ENCODE measurements around the gene TBL3. TPM values are rescaled to one million over a fixed set of nuclear protein-coding genes. Genes with fewer than 3 reads are reported as not detected.

Gene TBL3
- total and polyA plus RNA-seq, 5 donors = 19.0 to 39.6 (median 20.3) TPM

GRCh38 chr16:1978476-1979120, 6.7 kb downstream of the TBL3 start:
- ATAC-seq (no peak), DNase-seq (no peak)
- intact Hi-C loops (cut with DNase I) = no loop called here
- Histone ChIP-seq H3K27me3 (ENCODE audit: control insufficient read depth, insufficient read depth) (no peaks in the 10 kb centered on the region), H3K4me3 (ENCODE audit: low read length) (no peak overlapping the region), H3K9me3 (ENCODE audit: control insufficient read depth, low read length) (no peaks in the 10 kb centered on the region), H3K4me1 (ENCODE audit: control insufficient read depth, insufficient read depth, low read length) (no peaks in the 10 kb centered on the region), H3K27ac (ENCODE audit: low read length) (no peak overlapping the region)
- 72% methylated on average over 37 of the region's 37 CpGs for WGBS

DNA sequence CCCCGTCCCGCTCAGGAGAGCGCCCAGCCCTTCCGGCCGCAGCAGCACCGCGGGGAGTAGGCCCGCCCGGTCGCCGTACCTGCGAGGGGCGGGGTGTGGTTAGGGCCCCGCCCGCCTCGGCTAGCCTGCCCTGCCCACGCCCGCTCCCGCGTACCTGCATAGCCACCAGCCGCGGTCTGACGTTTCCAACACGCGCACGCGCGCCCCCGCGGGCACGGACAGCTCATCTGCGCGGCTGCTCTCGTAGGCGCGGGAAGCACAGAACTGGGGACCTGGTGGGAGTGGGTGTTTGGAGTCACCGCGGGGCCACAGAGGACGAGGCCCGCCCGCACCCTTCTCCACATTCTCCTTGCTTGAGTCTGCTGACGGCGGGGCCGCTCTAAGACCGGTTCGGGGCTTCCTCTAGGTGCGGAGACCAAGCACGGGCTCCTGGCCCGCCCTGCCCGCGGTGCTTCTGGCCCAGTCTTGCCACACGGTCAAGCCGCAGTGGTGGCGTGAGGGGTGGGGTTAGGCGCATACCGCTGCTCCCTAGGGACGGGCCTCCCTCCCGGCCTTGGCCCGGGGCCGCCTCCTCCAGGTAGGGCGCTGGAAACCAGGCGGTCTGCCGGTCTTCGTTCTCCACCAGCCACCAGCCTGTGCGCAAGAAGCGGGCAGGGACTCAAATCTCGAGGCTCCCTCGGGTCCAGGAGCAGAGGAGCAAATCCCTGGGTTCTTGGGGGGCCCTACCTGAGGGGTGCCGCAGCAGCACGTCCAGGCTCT, 7.6 kb downstream of the TBL3 start:
- Histone ChIP-seq H3K9me3 (ENCODE audit: control insufficient read depth, low read length) (no peaks in the 10 kb centered on the region), H3K27ac (ENCODE audit: low read length) (no peak overlapping the region), H3K27me3 (ENCODE audit: control insufficient read depth, insufficient read depth) (no peaks in the 10 kb centered on the region), H3K4me1 (ENCODE audit: control insufficient read depth, insufficient read depth, low read length) (no peaks in the 10 kb centered on the region), H3K4me3 (ENCODE audit: low read length) (no peak overlapping the region)
- ATAC-seq = no peak
- DNase-seq = no peak
- intact Hi-C loops (cut with DNase I) = no loop called here
- WGBS = 19% methylated on average over 70 of the region's 70 CpGs

DNA sequence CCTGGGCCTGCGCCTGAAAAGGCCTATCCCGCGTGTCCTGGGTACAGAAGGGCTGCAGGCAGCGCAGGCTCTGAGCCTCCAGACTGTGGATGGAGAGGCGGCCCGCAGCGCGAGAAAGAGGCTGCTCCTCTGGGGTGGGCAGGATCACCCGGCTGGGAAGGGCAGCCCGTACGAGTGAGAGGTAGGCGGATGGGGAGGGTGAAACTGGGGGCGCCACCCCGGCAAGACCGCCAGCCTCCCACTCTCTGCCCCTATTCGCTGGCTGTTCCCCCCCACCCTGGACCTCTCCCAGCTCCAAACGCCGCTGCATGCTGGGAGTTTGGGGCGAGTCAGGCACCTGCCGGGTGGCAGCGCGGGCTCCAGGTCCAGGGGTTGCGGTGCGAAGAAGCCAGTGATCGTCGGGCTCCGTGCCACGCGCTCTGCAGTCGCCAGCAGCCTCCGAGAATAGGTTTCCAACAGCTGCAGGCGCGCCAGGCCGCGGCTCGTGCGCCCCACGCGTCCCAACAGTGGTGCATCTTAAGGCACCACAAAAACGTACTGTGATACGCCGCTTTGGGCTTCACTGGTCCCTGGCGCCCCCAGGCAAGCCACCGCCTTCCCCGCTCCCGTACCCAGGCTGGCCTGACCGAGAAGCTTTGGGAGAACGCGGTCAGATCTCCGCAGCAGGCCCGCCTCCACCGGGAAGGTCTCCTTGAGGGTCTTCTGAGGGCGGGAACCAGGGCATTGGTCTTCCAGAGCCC, 8.3 kb downstream of the TBL3 start:
- Histone ChIP-seq H3K27me3 (ENCODE audit: control insufficient read depth, insufficient read depth) (no peaks in the 10 kb centered on the region), H3K27ac (ENCODE audit: low read length) (no peak overlapping the region), H3K9me3 (ENCODE audit: control insufficient read depth, low read length) (no peaks in the 10 kb centered on the region), H3K4me1 (ENCODE audit: control insufficient read depth, insufficient read depth, low read length) (peaks cover 5% of the 10 kb centered on the region), H3K4me3 (ENCODE audit: low read length) (no peak overlapping the region)
- ATAC-seq (no peak), DNase-seq (no peak)
- 3% methylated on average over 53 of the region's 53 CpGs for WGBS
- intact Hi-C loops (cut with DNase I) = no loop called here

- H3K4me1 ChIP-seq (ENCODE audit: control insufficient read depth, insufficient read depth, low read length) = peaks cover 5% of the 10 kb centered on the region
- WGBS = 22% methylated on average over 16 of the region's 16 CpGs
- H3K4me3 ChIP-seq (ENCODE audit: low read length) = no peak overlapping the region
- DNase-seq (no peak), ATAC-seq (no peak)
- no peaks in the 10 kb centered on the region for H3K27me3 ChIP-seq (ENCODE audit: control insufficient read depth, insufficient read depth)
- H3K9me3 ChIP-seq (ENCODE audit: control insufficient read depth, low read length) = no peaks in the 10 kb centered on the region
- intact Hi-C loops (cut with DNase I) = no loop called here
- H3K27ac ChIP-seq (ENCODE audit: low read length) = no peak overlapping the region
Measured at GRCh38 chr16:1980770-1981087, 8.9 kb downstream of the TBL3 start.

DNA sequence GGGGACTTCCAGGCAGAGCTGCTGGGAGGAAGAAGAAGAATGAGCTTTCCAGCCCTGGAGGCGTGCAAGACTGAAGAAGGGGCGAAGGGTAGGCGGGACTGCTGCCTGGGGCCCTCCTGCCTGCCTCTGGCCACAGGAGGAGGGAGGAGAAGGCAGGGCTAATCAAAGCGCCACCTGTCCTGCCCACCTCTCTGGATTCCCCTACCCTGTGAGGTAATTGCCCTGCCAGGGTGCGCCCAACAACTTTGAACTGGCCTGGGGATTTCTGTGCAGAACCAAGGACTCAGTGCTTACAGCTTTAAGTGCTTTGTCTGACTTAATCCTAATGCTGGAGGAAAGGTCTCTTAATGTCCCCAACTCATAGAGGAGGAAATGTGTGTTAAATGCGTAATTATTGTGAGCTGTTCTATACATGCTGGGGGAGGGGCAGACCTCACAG, 9.6 kb downstream of the TBL3 start, which contains the start of gene NOXO1:
Gene NOXO1, minus strand, starts transcription at position 72 of the 439 bp plus-strand sequence. CDS start 290 bp downstream, outside the sequence.
- Histone ChIP-seq H3K4me3 (ENCODE audit: low read length) (no peak within 1 kb of the TSS), H3K4me1 (ENCODE audit: control insufficient read depth, insufficient read depth, low read length) (peaks cover 5% of the 10 kb centered on the region), H3K27me3 (ENCODE audit: control insufficient read depth, insufficient read depth) (no peaks in the 10 kb centered on the region), H3K9me3 (ENCODE audit: control insufficient read depth, low read length) (no peaks in the 10 kb centered on the region), H3K27ac (ENCODE audit: low read length) (no peak within 1 kb of the TSS)
- intact Hi-C loops (cut with DNase I) = no loop called here
- no peak for DNase-seq
- WGBS = 38% methylated on average over 6 of the region's 6 CpGs
- ATAC-seq = no peak

GRCh38 chr16:1982013-1982433, 10.2 kb downstream of the TBL3 start:
- Histone ChIP-seq H3K27ac (ENCODE audit: low read length) (no peak overlapping the region), H3K27me3 (ENCODE audit: control insufficient read depth, insufficient read depth) (no peaks in the 10 kb centered on the region), H3K4me1 (ENCODE audit: control insufficient read depth, insufficient read depth, low read length) (peaks cover 5% of the 10 kb centered on the region), H3K9me3 (ENCODE audit: control insufficient read depth, low read length) (no peaks in the 10 kb centered on the region), H3K4me3 (ENCODE audit: low read length) (no peak overlapping the region)
- ATAC-seq (no peak), DNase-seq (no peak)
- 61% methylated on average over 5 of the region's 5 CpGs for WGBS
- intact Hi-C loops (cut with DNase I) = no loop called here

DNA sequence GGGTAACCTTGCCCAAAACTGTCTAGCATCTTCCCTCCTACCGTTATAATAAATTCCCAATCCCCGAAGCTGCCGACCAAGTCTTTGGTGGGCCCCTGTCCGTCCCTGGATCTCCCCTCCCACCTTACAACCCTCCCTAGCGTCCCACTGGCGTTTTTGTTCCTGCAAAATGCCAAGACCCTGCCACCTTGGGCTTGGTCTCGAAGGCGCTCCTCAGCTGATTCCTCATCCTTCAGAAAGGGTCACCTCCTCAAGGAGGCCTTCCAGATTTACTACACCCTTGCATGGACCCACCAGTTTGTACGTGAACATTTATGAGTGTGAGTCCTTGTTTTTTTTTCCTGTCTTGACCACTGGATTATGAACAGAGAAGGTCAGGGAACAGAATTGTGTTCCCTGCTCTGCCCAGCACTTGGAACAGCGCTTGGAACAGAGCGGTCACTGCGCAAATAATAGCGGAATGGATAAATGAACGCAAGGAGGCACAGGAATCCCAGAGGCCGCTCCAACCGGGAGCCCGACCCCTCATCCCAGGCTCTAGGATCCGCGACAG, 11.2 kb downstream of the TBL3 start:
- 23% methylated on average over 19 of the region's 19 CpGs for WGBS
- H3K4me3 ChIP-seq (ENCODE audit: low read length) = peak overlapping the region; percentile 76
- peaks cover 5% of the 10 kb centered on the region for H3K4me1 ChIP-seq (ENCODE audit: control insufficient read depth, insufficient read depth, low read length)
- DNase-seq (no peak), ATAC-seq (no peak)
- intact Hi-C loops (cut with DNase I) = no loop called here
- H3K27me3 ChIP-seq (ENCODE audit: control insufficient read depth, insufficient read depth) = no peaks in the 10 kb centered on the region
- H3K27ac ChIP-seq (ENCODE audit: low read length) = no peak overlapping the region
- H3K9me3 ChIP-seq (ENCODE audit: control insufficient read depth, low read length) = no peaks in the 10 kb centered on the region

DNA sequence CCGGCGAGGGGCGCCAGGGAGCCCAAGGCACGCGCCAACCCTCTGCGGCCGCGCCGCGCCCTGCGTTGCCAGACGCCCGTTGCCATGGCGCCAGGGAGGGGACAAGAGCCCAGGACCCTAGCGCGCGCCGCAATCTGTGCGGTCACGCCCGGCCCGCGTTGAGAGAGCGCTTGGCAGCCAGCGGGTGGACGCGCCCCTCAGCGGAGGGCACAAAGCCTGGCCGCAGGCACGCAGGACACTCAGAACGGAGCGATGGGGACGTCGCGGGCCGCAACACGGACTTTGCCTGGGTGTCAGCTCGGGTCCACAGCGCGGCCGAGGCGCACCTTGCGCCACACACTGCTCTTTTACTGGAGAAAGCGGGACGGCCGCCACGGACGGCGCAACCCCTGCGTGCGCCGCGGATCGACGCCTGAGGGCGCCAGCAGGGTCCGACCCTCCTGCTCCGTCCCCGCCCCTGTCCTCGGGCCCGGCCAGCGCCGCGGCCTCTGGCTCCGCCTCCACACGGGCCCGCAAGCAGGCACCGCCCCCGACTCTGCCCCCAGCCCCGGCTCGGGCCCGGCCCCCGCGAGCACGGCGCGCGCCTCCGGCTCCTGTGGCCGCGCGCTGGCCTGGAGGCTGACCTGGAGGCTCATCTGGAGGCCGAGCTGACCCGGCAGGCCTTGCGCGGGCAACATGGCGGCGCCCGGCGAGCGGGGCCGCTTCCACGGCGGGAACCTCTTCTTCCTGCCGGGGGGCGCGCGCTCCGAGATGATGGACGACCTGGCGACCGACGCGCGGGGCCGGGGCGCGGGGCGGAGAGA, 11.9 kb downstream of the TBL3 start, which contains the start of gene GFER:
Gene GFER, plus strand, starts transcription at position 650 of the 803 bp plus-strand sequence. Its CDS starts 26 bp downstream, at position 676.
- peak within 1 kb of the TSS; percentile 17 for H3K27ac ChIP-seq (ENCODE audit: low read length)
- no peaks in the 10 kb centered on the region for H3K27me3 ChIP-seq (ENCODE audit: control insufficient read depth, insufficient read depth)
- H3K9me3 ChIP-seq (ENCODE audit: control insufficient read depth, low read length) = no peaks in the 10 kb centered on the region
- ATAC-seq (peak; percentile 94 to 95), DNase-seq (peak; percentile 93 to 97 (median 96))
- intact Hi-C loops (cut with DNase I) = no loop called here
- peak within 1 kb of the TSS; percentile 76 for H3K4me3 ChIP-seq (ENCODE audit: low read length)
- H3K4me1 ChIP-seq (ENCODE audit: control insufficient read depth, insufficient read depth, low read length) = peaks cover 5% of the 10 kb centered on the region
- WGBS = under 1% methylated on average over 109 of the region's 109 CpGs

DNA sequence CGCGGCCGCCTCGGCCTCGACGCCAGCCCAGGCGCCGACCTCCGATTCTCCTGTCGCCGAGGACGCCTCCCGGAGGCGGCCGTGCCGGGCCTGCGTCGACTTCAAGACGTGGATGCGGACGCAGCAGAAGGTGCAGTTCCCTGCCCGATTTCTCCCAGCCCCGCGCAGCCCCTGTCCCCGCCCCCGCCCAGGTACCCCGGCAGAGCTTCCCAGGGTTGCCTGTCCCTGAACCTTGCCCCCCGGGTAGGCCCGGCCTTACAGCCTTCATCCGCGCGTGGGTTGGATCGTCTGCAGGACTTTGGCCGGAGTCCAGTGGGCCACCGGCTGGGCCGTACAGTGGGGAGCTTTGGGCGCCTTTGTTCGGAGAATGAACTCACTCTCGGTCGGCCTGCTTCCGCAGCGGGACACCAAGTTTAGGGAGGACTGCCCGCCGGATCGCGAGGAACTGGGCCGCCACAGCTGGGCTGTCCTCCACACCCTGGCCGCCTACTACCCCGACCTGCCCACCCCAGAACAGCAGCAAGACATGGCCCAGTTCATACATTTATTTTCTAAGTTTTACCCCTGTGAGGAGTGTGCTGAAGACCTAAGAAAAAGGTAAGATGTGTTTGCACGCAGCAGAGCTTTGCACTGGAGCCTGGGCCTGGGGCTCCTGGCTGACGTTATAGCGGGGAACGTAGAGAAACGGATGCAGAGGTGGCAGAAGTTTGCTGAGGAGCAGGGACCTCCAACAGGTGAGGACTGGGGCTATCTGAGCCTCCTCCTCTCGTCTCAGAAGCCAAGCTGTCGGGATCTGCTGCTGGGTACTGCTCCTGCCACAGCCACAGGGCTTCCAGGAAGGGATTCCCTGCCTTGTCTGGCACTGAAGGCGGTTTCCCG, 12.7 kb downstream of the TBL3 start:
- H3K27me3 ChIP-seq (ENCODE audit: control insufficient read depth, insufficient read depth) = no peaks in the 10 kb centered on the region
- ATAC-seq (peak in 1 of 2 donors; percentile 3), DNase-seq (no peak)
- intact Hi-C loops (cut with DNase I) = no loop called here
- no peaks in the 10 kb centered on the region for H3K9me3 ChIP-seq (ENCODE audit: control insufficient read depth, low read length)
- peaks cover 5% of the 10 kb centered on the region for H3K4me1 ChIP-seq (ENCODE audit: control insufficient read depth, insufficient read depth, low read length)
- 12% methylated on average over 58 of the region's 58 CpGs for WGBS
- peak overlapping the region; percentile 4 for H3K27ac ChIP-seq (ENCODE audit: low read length)
- peak overlapping the region; percentile 76 for H3K4me3 ChIP-seq (ENCODE audit: low read length)

Measured in right cardiac atrium (tissue), 5 donors.